ENCODE results near the gene WDR20.
"Not testable (repeated sequence)": the region's sequence is repeated elsewhere in the genome, so short reads cannot be mapped to it uniquely, and the experiment has no call there.

Gene WDR20

GRCh38 chr14:102243795-102244194 lies 104.1 kb downstream of the WDR20 start:
- not testable (repeated sequence) for DNase-seq

DNA sequence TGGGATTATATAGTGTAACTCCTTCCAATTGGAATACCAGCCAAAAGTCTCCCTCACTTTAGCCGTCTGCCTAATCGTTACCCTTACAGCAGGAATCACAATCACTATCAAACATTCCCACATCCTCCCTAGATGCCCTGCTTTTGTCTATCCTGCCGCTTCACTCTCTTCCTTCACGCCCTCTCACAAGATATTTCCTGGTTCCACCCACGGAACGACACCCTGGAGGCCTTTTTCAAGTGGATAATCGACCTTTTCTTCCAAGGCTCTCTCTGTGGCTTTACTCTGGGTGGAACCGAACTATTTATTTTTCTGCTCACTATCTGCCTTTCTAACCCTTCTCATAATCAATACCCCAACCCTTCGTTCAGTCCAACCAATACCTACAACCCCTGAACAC lies 106.4 kb downstream of the WDR20 start:
- DNase-seq = no peak

DNA sequence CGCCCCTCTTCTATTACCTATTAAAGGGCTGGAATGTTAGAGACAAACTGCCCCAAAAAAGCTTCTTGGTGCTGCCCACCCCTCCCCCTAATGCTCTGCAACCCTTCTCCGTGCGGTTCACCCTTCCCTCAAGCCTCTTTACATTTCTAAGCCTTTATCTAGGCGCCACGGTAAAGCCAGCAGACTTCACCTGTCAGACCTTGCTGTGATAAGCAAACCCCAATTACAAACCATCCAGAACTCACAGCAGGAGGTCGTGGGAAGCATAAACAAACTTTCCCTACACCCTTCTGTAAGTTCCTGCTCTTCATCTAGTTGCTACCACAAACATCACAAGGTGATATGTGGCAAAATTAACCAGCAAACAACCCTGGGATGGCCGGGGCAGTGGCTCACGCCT lies 108.4 kb downstream of the WDR20 start:
- DNase-seq = no peak

DNA sequence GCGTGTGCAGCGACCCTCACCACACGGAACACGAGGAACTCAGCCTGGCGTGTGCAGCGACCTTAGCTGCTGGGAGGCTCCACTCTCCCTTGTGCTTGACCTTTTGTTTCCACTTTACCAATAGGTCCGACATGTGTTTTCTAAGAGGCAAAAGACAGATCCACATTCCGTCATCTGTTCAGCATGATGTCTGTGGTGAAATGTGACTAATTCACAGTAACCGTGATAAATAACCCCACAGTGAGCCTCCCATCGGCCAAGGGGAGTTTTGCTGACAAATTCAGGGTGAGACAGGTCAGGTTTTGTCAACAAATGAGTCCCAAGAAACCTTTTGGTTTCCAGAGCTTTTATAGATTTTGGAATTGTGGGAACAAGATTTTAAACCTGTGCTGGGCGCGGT lies 109.3 kb downstream of the WDR20 start:
- DNase-seq = no peak

DNA sequence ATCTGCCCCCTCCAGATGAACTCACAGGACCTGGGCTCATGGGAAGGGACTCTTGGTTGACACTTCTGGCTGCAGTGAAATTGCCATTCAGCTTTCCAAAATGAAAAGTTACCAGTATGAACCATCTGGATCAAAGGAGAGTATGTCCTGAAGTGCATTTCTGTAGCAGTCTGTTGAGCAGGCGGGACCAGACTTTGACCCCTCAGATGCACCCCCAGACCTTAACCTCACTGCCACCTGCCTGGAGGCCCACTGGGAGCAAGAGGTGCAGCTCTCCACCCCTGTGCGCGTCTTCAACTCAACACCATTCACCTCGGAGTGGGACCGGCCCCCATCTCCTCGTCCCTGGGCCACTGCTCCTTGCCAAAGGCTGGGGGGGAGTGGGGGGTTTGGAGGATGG lies 110.3 kb downstream of the WDR20 start:
- DNase-seq = no peak

- no peak for DNase-seq
Measured at GRCh38 chr14:102250636-102251035, 110.9 kb downstream of the WDR20 start.

DNA sequence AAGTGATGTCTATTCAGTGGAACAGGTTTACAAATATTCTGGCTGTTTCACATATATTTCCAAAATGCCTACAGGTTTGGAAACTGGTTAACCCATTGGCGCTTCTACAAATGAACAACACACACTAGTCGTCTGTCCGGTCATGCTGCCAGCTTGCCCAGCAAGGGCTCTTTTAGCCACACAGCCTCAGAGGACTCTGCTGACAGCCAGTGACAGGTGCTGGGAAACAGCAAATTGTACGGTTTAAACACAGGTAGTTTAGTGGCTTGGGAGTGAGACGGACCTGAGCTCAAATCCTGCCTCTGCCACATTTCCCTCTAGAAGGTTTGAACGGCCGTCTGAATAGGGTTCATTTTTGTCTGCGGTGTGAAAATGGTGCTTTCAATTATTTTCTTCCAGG lies 111.5 kb downstream of the WDR20 start:
- no peak for DNase-seq

- DNase-seq = no peak
Measured at GRCh38 chr14:102252834-102253801, 113.4 kb downstream of the WDR20 start.

DNA sequence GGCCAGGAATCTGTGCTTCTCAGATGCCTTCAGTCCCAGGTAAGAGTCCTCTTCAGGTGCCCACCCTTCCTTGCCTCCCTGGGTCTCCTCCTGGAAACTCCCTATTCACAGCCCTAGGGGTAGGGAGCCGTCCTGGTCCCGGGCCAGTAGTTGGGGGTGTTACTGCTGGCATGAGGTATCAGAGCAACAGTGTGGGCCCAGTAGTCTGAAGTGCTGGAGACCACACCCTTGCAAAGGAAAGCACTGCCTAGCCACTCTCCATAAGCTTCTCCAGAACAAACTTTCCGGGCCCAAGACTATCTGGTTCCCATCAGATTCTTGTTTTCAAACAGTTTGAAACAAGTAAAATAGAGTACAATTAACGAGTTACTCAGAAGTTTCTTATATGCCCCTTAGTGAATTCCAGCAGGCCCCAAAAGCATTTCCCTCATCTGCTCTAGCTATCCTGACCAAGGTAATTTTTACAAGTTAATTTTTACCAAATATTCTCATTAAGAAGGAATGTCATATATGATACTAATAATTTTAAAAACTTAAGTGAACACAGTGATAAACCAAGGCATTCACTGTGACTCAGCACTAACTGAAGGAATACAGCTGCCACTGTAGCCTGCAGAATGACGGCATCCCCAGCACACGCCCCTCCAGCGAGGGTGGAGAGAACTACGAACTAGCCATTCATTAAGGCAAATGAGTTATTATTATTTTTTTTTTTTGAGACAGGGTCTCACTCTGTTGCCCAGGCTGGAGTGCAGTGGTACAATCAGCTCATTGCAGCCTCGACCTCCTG lies 115.9 kb downstream of the WDR20 start:
- DNase-seq = no peak

- DNase-seq = no peak
Measured at GRCh38 chr14:102256716-102257115, 117.0 kb downstream of the WDR20 start.

DNA sequence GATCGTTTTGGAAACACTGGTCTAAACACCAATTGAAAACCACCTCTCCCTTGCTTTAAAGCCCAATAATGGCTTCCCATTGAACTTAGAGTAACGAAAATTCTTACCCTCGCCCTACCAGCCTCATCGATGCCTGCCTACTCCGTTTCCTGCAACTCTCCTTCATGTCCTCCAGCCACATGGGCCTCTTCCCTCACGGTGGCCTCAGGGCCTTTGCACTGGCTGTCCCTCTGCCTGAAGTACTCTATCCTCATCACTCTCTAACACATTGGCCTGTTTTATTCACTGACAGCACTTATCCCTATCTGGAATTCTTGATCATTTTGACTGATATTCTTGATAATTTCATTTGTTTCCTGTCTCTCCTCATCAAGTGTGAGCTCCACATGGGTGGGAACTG lies 118.4 kb downstream of the WDR20 start:
- no peak for DNase-seq

Measured in NCI-H1930 (cell line).